ENCODE measurements around the gene LAMA2.

The LAMA2 gene

DNA sequence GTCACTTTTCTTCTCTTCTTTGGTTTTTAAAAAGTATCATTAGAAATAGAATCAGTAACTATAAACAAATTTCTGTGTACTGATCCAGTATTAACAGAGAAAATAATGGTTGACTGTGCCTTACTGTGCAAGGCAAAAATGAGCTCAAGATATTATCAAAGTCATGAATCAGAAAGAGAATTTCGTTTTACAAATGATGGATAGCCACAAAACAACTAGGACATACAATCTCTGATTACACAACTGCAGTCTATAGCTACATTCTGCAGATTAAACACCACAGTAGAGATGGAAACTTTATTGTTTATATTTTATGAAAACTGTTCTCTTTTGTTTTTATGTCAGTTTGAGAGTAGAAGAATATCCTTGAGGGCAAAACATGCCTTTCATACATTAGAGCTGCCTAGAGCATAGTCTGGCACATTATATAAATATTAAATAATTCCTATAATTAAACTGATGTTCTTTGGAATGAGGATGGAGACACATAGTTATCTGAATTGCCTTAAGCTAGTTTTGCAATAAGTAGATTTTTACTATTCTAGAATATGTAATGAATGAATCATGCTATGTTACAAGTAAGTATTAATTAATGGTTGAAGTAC, 333.1 kb downstream of the LAMA2 start:
- no peak for TF ChIP-seq EZH2phosphoT487 (IDR thresholded peaks at IDR 0.05; ENCODE audit: borderline replicate concordance)
- no peak for TF ChIP-seq CTCF (conservative IDR thresholded peaks at IDR 0.05; ENCODE audit: low read length)
- Histone ChIP-seq H3K9ac (ENCODE audit: low read depth, low read length, poor library complexity, severe bottlenecking) (no peak overlapping the region), H3K4me2 (ENCODE audit: low read depth, low read length, poor library complexity, severe bottlenecking) (no peak overlapping the region), H3F3A (ENCODE audit: low read depth) (no peaks in the 10 kb centered on the region), H3K4me1 (ENCODE audit: insufficient read depth, low read length, poor library complexity, severe bottlenecking) (no peaks in the 10 kb centered on the region), H3K9me3 (ENCODE audit: insufficient read depth, low read depth, low read length) (no peaks in the 10 kb centered on the region), H3K4me3 (ENCODE audit: low read length, poor library complexity, severe bottlenecking) (no peak overlapping the region), H4K20me1 (ENCODE audit: insufficient read depth, low read length, poor library complexity, severe bottlenecking) (no peaks in the 10 kb centered on the region), H3K27me3 (ENCODE audit: insufficient read depth, low read length, poor library complexity, severe bottlenecking) (no peaks in the 10 kb centered on the region), H3K9me2 (replicated peaks; ENCODE audit: low read depth, low read length) (no peaks in the 10 kb centered on the region), H3K36me3 (ENCODE audit: insufficient read depth, low read length) (no peaks in the 10 kb centered on the region), H3K79me2 (ENCODE audit: insufficient read depth, low read length) (no peaks in the 10 kb centered on the region), H2AFZ (ENCODE audit: low read length) (no peak overlapping the region)

GRCh38 chr6:129217701-129218100, 334.8 kb downstream of the LAMA2 start:
- Histone ChIP-seq H3K9me3 (ENCODE audit: insufficient read depth, low read depth, low read length) (no peaks in the 10 kb centered on the region), H3K4me3 (ENCODE audit: low read length, poor library complexity, severe bottlenecking) (no peak overlapping the region), H3K9ac (ENCODE audit: low read depth, low read length, poor library complexity, severe bottlenecking) (no peak overlapping the region), H3K4me1 (ENCODE audit: insufficient read depth, low read length, poor library complexity, severe bottlenecking) (no peaks in the 10 kb centered on the region), H3F3A (ENCODE audit: low read depth) (no peaks in the 10 kb centered on the region), H3K9me2 (replicated peaks; ENCODE audit: low read depth, low read length) (no peaks in the 10 kb centered on the region), H4K20me1 (ENCODE audit: insufficient read depth, low read length, poor library complexity, severe bottlenecking) (no peaks in the 10 kb centered on the region), H3K36me3 (ENCODE audit: insufficient read depth, low read length) (no peaks in the 10 kb centered on the region), H3K27me3 (ENCODE audit: insufficient read depth, low read length, poor library complexity, severe bottlenecking) (no peaks in the 10 kb centered on the region), H3K79me2 (ENCODE audit: insufficient read depth, low read length) (no peaks in the 10 kb centered on the region), H3K4me2 (ENCODE audit: low read depth, low read length, poor library complexity, severe bottlenecking) (no peak overlapping the region), H2AFZ (ENCODE audit: low read length) (no peak overlapping the region)
- TF ChIP-seq CTCF (conservative IDR thresholded peaks at IDR 0.05; ENCODE audit: low read length), result no peak
- TF ChIP-seq EZH2phosphoT487 (IDR thresholded peaks at IDR 0.05; ENCODE audit: borderline replicate concordance), result no peak

DNA sequence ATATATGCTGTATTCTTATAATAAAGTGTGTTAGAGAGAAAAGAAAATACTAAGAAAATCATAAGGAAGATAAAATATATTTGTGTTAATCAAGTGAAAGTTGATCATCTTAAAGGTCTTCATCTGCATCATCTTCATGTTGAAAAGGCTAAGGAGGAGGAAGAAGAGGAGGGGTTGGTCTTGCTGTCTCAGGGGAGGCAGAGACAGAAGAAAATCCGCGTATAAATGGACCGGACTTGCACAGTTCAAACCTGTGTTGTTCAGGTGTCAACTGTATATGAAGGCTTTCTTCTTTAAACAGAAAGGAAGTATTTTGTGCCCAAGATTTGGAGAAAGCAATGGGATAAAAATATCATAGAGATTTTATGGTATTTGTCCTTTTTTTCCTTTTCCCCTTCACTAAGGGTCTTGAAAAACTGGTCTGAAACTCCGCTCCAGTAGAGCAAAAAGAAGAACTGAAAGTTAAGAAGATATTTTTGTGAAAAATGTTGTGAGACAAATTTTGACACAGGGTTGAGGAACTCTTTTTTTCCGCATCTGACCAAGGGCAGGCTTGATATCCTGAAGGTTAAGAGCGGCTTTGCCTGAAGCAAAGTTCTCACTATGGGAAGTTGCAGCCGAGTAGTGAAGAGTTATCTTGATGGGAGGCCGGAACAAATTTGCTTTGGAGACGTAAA, 350.7 kb downstream of the LAMA2 start:
- Histone ChIP-seq H2AFZ (ENCODE audit: low read length) (no peak overlapping the region), H3K9me2 (replicated peaks; ENCODE audit: low read depth, low read length) (no peaks in the 10 kb centered on the region), H3K79me2 (ENCODE audit: insufficient read depth, low read length) (no peaks in the 10 kb centered on the region), H3K9ac (ENCODE audit: low read depth, low read length, poor library complexity, severe bottlenecking) (no peak overlapping the region), H3K27me3 (ENCODE audit: insufficient read depth, low read length, poor library complexity, severe bottlenecking) (no peaks in the 10 kb centered on the region), H3K36me3 (ENCODE audit: insufficient read depth, low read length) (no peaks in the 10 kb centered on the region), H3K4me1 (ENCODE audit: insufficient read depth, low read length, poor library complexity, severe bottlenecking) (no peaks in the 10 kb centered on the region), H3K4me2 (ENCODE audit: low read depth, low read length, poor library complexity, severe bottlenecking) (no peak overlapping the region), H3K4me3 (ENCODE audit: low read length, poor library complexity, severe bottlenecking) (no peak overlapping the region), H3F3A (ENCODE audit: low read depth) (no peaks in the 10 kb centered on the region), H3K9me3 (ENCODE audit: insufficient read depth, low read depth, low read length) (no peaks in the 10 kb centered on the region), H4K20me1 (ENCODE audit: insufficient read depth, low read length, poor library complexity, severe bottlenecking) (no peaks in the 10 kb centered on the region)
- TF ChIP-seq CTCF (conservative IDR thresholded peaks at IDR 0.05; ENCODE audit: low read length), result no peak
- TF ChIP-seq EZH2phosphoT487 (IDR thresholded peaks at IDR 0.05; ENCODE audit: borderline replicate concordance), result no peak
